COLO829 (cell line): ENCODE results near the gene CDCP1.
A peak's percentile ranks its signal among the peaks of the same experiment; 100 is the strongest.

Source experiments
- DNase-seq: peaks from one replicate; pipeline ENCODE4 v3.0.0; 2012; ENCODE audit warnings: low spot score

Gene CDCP1

DNA sequence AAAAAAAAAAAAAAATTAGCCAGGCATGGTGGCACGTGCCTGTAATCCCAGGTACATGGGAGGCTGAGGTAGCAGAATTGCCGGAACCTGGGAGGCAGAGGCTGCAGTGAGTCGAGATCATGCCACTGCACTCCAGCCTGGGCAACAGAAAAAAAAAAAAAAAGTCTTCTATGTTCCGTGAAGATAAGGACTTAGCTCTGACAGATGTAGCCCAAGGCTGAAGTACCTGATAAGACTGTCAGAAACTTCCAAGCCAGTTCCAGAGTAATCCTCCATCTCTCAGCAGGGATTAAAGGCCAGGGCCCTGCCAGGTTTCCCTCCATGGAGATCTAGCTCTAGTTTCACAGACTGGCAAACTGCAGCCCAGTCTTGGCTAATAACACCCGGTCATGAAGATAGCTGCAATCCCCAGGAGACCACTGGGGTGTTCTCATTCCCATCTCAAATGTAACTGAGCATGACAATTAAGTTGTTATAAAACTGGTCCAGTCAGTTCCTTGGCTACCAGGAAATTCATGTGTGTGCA lies 8.5 kb downstream of the CDCP1 start:
- no peak for DNase-seq

DNA sequence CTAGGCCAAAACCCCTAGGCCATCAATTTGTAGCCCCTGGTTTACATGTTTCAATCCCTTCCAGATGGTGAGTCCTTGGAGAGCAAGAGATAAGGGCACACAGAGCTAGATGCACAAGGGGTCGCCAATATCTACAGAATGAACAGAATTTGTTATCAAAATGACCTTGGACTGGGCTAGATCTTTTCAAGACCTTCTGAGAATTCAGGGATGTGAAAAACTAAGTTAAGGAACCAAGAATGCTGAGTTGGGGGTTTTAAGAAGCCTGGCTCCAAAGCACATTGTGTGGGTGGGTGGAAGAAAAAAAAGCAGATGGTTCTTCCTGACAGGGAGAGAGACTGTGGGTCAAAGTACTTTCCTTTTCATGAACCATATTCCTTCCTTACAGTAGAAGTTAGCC lies 10.2 kb downstream of the CDCP1 start:
- DNase-seq = no peak

DNA sequence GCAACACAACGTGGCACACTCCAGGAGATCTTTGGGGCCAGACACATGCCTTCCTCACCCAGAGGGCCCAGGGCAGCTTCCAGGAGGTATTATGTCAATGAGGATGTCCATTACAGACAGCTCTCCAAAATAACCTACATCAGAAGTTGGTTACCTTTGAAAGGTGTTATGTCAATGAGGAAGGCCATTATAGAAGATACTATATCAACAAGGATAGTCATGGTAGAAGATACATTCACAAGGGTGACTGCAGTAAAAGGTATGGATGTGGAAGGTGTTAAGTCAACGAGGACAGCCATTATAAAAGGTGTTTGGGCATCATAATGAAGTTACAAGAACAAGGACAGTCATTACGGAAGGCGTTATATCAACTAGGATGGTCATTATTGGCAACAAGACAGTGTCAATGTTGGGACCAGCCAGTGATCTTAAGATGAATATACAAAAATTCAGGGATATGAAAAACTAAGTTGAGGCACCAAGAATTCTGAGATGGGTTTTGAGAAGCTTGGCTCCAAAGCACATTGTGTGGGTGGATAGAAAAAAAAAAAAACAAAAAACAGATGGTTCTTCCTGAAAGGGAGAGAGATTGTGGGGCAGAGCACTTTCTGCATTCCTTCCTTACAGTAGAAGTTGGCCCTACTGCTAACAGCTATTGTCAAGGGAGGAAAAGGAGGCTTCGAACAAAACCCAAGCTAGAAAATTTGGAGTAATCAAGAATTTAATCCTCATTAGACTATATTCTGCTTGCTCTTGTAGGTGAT lies 11.2 kb downstream of the CDCP1 start:
- DNase-seq = no peak

DNA sequence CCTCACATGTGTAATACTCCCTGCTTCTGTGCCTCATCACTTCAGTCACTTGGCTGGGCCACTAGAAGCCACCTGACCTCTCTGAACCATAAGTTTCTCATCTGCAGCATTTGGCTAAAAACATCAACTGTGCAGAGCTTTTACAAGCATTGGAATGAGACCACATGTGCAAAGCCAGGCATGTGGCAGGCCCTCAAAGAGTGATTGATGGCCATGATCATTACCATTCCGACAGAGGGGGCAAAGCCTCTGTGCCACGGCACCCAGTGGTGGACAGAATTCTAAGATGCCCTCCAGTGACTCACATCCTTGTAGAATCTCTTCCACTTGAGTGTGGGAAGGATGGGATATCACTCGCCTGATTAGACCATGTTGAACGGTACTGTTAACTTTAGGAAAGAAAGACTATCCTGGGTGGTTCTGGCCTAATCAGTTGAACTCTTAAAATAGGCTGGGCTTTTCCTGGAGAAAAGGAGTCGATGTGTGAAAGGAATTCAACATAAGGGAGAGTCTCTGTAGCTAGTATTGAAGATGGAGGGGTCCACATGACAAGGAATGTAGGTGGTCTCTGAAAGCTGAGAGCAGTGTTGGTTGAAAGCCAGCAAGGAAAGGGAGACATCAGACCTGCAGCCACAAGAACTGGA lies 13.5 kb downstream of the CDCP1 start:
- DNase-seq = no peak

DNA sequence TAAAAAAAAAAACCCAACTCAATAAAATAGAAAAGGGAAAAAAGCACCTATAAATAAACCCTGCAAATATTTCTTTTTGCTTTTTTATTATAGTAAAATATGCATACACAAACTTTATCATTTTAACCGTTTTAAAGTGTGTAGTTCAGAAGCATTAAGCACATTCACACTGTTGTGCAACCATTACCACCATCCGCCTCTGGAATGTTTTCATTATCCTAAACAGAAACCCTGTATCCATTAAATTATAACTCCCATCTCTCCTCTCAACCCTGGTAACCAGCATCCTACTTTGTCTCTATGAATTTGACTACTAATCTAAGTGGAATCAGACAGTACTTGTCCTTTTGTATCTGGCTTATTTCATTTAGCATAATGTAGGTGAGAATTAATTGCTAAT lies 15.0 kb downstream of the CDCP1 start:
- no peak for DNase-seq

DNA sequence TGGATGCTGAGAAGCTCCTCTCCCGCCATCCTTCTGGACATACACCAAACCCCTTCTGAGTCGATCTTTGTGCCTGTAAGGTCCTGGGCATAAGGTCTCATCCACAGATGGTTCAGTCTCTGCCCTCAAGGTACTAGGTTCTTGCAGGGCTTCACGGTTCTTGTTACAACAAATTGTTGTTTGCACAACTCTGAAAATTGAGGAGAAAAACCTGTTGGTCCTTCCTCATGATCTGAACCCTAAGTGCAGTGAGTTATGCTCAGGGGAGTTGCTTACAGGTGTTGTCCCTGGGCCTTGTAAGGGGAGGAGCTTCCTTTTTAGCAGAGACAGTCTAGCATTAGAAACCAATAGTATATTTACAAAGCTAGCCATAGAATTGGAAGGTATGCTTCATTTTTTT lies 15.7 kb downstream of the CDCP1 start:
- DNase-seq = no peak

DNA sequence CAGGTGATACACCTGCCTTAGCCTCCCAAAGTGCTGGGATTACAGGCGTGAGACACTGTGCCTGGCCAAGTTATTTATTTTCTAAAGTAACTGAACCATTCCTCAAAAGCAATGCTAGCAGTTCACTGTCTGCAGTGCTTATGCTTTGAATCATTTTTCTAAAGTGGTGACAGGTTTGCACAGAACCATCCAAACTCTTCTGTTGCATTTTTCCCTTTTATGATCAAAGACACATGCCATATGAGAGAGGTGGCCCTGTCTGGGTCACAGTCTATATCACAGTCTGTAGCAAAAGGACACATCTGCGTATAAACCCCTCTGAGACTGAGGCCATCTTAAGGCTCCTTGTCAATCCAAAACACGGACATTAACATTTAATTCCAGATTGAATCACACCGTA lies 17.2 kb downstream of the CDCP1 start:
- DNase-seq = no peak

DNA sequence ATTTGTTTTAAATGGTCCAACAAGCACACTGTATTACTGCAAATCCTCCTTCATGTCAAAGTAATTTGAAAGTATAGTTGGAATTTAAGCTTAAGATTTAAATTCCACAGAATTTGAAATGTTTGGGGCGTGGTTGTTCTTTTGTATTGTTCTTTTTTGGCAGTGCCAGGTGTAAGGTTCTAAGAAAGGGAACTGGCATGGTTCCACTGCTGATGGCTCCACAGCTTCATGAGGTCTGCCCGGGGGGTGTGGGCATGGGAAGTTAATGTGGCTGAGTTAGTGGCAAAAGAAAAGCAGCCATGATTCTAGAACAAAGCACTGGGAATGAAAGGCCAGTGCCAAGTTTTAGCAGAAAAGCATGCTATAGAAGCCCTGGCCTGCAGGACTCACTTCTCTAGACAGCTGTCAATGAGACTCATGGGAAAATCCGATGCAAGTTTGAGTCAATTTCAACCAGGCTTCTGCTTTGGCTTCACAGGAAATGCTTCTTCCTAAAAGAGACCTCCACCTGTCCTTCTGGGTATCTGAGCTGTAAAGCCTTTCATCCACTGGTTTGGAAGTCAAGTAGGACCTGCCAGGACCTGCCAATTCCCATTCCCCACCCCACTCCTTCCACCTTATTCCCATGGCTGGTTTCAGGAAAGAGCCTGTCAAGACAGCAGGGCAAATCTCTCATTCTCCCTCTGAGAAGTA lies 18.9 kb downstream of the CDCP1 start:
- DNase-seq = no peak

DNA sequence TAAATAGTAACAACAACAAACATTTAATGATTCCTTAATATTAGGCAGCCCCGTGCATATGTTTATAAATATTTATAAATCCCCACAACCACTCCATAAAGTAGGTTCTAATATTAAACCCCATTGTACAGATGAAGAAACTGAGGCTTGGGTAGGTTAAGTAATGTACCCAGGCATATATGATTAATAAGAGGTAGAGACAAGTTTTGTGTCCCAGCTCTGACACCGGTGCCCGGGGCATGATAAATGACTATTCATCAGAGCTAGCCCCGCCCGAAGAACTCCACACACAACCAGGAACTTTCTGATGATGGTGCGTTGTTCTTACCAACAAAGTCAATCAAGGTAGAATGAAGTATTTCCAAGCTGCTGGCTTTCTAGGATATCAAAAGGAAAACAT lies 19.4 kb downstream of the CDCP1 start:
- DNase-seq = no peak

DNA sequence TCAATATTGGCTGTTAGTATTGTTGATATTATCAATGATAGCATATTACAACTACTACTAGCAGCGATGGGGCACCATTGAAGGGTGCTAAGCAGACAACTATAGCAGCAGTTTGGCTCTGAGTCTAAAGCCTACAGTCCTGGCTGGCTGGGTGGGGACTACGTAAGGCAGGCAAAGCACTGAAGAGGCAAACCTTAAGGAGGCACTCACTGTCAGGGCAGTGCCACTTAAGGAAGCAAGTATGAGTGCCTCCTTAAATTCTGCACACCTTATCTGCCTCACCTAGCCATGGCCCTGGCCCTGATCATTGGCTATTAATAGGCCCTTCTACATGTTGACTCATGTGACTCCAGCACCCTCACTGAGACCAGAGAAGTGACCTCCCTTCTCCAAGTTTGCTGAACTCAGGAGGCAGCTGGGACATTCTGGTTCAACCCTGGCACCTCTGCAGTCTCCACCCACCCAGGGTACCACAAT lies 20.6 kb downstream of the CDCP1 start:
- DNase-seq = no peak

DNA sequence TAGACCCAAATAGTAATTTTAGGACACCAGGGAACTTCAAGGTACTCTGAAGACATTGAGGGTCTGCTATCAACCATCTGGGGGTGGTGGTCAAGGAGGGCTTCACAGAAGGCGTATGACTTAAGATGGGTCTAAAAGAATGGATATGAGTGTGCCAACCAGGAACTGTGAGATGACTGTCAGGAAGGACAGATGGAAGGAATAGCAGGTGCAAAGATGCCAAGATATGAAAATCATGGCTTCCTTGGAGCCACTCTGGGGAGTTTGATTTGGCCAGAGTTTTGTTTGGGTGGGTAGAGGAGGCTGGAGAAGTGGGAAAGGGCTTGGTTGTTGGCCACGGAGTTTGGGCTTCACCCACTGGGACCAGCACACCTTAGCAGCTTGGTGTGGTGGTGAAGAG lies 21.2 kb downstream of the CDCP1 start:
- DNase-seq = no peak

DNA sequence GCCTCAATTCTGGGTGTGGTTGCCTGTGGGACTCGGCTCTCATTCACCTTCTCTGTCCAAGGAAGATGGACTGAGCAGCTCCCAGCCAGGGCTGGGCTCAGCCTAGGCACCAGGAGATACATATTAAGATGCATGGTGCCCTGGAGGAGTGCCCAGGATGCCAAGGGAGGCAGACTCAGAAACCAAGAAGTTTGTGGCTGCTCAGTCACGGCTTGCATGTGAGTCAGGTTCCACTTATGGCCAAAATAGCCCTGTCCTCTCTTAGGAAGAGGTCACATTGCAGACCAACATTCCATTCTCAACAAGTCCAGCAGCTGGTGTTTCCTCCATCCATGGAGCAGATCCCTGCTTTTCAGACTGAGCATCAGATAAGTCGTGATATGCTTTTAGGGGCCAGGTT lies 21.8 kb downstream of the CDCP1 start:
- DNase-seq = no peak

DNA sequence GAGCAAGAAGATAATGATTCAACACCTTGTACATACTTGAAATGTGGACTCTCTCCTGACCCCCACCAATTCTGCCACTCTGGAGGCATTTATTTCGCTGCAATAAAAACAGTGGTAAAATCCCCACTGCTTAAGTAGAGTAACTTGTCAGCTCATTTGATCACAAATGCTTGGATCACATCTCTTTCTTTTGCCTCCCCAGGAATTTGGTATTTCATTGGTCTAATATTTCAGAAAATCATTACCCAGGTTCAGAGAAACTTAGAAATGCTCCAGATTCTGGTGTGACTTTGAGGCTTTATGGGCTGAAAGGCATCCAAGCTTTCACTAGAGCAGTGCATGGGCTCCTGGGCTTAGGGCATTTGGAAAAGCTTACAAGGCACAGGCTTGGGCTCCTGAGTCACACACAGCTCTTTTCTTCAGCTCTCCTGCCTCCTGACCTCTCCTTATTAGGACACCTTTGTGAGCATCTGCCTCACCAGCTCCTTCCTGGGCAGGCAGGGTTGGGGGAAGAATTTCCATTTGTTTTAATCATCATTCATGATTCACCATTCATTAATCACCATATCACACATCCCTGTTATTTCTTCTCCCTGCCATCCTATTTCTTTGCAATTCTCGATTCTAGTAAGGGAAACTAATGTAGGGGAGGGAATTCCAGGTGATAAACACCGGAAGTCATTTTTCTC lies 22.5 kb downstream of the CDCP1 start:
- peak; percentile 74 for DNase-seq

DNA sequence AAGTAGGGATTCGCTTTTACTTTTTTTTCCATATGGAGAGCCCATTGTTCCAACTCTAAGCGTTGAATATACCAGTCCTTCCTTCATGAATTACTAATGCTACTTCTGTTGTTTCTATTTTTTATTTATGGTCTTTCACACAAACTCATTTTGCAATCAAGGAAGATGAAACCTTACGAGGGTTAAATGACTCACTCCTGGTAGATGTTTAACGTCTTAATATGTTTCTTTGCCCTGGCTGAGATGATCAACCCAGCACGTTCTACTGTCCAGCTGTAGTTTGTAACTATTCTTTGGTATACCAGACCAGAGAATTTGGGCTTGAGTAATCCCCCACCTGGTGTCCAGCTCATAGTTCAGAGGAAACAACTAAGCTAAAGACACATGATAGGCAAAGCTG lies 23.1 kb downstream of the CDCP1 start:
- no peak for DNase-seq

DNA sequence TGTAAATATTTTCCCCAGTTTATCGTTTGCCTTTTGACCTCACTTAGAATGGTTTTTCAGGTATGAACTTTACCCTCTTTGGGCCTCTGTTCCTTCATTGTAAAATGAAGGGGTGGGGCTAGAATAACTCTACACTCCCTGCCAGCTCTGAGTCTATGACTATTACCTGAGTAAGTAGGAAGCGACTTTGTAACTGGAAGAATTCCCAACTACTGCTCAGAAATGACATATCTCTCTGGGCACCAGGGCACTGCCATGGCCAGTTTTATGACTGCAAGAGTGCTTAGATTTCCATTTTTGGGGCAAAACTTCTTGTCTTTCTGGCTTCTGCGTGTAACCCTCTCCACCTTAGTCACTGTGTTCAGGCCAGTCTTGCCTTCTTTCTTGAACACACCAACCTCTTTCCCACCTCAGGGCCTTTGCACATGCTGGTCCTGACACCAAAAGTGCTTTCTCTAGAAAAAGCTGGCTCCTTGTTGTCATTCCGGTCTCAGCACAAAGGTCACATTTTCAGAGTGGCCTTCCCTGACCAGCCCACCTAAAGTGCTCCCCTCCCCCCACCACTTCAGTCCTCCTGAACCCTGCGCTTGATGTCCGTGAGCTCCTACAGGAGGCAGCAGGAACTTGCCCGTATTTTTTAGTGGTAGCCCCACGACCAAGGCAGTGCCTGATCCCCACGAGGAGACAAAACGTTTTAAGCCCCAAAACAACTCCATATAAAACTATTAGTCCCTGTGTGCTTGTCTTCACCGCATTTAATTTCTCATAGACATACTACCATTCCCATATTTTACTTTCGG lies 25.6 kb downstream of the CDCP1 start:
- no peak for DNase-seq

DNA sequence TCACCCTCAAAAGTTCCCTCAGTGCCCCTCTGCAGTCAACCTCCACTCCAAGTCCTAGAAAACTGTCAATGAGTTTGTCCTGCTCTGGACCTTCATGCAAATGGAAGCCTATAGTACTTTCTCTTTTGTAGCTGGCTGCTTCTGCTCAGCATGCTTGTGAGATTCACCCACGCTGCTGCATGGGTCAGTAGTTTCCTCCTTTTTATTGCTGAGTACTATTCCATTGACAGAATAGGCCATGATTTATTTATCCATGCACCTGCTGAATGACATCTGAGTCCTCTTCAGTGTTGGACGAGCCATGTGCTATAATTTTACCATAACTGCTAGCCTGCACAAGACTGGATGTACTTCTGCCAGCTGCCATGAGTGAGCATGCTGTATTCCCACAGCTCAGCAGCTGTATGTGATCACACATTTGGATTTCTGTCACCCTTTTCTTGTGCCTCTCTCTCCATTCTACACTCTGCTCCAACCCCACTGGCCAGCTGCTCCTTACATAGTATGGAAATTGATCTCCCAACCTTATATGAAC lies 26.3 kb downstream of the CDCP1 start:
- DNase-seq = no peak

DNA sequence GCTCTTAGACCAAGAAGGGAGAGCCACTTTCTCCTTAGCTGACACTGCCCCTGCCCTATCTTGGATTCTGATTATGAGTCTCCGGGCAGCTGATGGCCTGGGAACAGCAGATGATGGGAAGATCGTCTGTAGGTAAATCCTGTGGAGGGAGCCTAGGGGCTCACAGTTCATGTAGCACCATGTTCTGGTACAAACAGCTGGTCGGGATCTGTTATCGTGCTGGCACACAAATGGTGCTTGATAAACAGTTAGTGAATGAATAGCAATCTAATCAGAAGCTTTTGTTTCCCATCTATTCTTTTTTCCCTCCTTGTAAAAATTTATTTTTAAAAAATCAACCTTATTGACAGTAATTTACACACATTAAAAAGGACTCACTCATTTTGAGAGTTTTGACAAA lies 26.8 kb downstream of the CDCP1 start:
- DNase-seq = no peak

DNA sequence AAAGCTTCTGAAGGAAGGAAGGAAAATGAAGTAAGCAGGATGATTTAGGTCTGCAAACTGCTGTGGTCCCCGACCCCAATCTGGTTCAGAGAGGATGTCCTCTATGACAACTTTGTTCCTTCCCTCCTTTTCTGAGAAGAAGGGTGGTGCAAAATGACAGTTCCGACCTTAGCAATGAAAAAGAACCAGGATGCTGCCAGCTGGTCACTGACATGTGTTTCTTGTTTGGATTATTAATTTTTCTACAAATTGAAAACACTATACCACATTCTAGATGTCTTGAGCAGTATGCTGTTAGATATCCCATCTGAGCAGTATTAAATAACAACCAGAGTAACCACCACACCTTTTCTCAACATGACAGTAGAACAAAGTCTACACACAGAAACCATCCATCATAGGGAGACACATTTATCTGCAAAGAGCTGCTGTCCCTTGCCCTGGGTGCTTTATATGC lies 27.5 kb downstream of the CDCP1 start:
- DNase-seq = no peak

DNA sequence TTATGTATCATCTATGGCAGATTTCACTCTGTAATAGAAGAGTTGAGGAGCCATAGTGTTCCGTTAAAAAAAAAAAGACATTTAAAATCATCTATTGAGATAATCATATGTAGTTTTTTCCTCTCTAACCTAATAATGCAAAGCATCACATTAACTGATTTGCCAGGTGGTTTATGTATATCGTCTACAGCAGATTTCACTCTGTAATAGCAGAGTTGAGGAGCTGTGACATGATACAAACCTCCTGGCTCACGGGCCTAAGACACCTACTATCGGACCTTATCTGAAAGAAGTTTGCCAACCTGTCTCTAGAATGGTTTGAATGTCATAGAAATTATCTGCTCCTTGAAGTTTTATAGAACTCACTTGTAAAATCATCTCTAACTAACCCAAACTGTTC lies 29.8 kb downstream of the CDCP1 start:
- DNase-seq = no peak

DNA sequence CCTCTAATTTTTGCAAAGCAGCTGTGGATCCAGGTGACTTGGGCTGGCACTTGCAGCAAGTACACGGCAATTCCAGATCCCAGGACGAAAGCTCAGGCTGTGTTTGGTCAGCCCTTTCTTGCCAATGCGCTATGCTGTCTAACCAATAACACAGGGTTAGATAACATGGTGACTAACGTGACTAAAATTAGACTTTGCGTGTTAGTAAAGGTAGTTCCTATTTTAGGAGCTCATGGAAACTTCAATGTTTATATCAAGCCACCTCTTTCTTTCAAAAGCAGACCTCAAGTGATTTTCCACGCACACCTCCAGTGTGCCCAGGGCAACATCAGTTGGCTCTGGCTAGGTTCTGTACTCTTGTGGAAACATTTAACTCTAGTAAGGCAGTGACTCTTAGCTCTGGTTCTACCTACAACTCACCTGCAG lies 32.5 kb downstream of the CDCP1 start:
- no peak for DNase-seq

DNA sequence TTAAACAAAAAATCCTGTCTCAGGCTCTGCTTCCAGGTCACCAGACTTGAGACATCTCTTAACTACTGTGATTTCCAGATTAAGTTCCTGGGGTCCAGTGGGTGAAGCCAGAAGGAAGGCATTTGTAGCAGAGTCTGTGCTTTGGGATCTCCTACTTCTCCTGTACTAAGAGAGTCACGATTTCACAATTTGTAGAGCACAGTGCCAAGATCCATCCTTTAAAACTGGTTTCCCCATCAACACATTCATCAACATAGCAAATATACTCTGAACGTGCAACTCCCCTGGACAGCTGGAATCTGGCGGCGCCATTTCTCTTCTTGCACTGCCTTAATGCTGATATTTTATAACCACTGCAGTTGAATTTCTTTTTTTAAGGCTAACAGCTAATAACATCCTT lies 33.2 kb downstream of the CDCP1 start:
- no peak for DNase-seq
